ENCODE measurements around the gene PDZRN3. TPM values are rescaled to one million over a fixed set of nuclear protein-coding genes. Genes with fewer than 3 reads are reported as not detected.

The PDZRN3 gene
- total and polyA plus RNA-seq, 4 donors = 33.6 to 86.3 (median 52.6) TPM

DNA sequence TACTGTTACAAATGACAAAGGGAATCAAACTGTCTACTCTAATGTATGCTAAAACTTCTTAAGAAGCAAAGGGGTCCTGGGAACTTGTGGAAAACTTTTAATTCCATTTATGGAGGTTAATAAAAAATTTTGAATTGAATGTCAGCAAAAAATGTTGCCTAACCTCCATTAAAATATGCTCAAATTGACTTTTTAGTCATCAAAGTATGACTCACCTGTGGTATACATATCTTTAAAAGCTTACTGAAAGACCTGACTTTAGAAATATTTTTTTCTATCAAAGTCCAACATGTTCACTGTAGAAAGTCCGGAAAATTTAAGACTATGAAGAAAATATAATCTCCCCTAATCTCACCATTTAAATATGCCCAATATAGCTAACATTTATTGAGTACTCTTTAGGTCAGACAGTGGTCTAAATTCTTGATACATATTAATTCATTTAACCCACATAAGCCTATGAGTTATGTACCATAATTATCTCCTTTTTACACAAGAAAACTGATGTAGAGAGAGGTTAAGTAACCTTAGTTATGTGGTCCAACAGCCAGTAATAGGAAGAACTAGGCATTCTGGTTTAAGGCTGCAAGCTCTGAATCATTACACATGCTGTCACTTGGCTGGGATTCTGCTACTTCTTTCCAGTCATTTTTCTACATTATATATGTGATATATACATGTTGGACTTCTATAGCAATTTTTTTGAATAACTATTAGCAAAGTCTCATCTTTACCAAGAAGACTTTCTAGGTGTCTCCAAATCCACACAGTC lies 83.6 kb downstream of the PDZRN3 start:
- Histone ChIP-seq H3K4me3 (ENCODE audit: low read length in 2 of 2) (no peak overlapping the region), H3K27ac (ENCODE audit: low read depth in 1 of 2, low read length in 2 of 2) (no peak overlapping the region), H3K9me3 (ENCODE audit: control insufficient read depth, low read length) (no peaks in the 10 kb centered on the region), H3K36me3 (ENCODE audit: control insufficient read depth in 1 of 2, insufficient read depth in 2 of 2, low read length in 1 of 2) (no peaks in the 10 kb centered on the region), H3K27me3 (ENCODE audit: control insufficient read depth in 1 of 2, insufficient read depth in 2 of 2, low read length in 1 of 2) (no peaks in the 10 kb centered on the region), H3K4me1 (ENCODE audit: control insufficient read depth in 1 of 2, insufficient read depth in 2 of 2, low read length in 2 of 2) (peaks cover 6 to 10% of the 10 kb centered on the region in 2 donors)
- ATAC-seq (ENCODE audit: low FRiP score) = no peak
- no peak for DNase-seq
- WGBS, 2 donors = 88 to 89% methylated on average over 1 of the region's 1 CpG
- intact Hi-C loops (cut with DNase I) = no loop called here

- Histone ChIP-seq H3K27ac (ENCODE audit: low read depth in 1 of 2, low read length in 2 of 2) (no peak overlapping the region), H3K36me3 (ENCODE audit: control insufficient read depth in 1 of 2, insufficient read depth in 2 of 2, low read length in 1 of 2) (no peaks in the 10 kb centered on the region), H3K9me3 (ENCODE audit: control insufficient read depth, low read length) (no peaks in the 10 kb centered on the region), H3K4me3 (ENCODE audit: low read length in 2 of 2) (no peak overlapping the region), H3K27me3 (ENCODE audit: control insufficient read depth in 1 of 2, insufficient read depth in 2 of 2, low read length in 1 of 2) (no peaks in the 10 kb centered on the region), H3K4me1 (ENCODE audit: control insufficient read depth in 1 of 2, insufficient read depth in 2 of 2, low read length in 2 of 2) (peaks cover 6 to 12% of the 10 kb centered on the region in 2 donors)
- intact Hi-C loops (cut with DNase I) = no loop called here
- ATAC-seq (ENCODE audit: low FRiP score) (no peak), DNase-seq (no peak)
- 78 to 80% methylated on average over 2 of the region's 2 CpGs for WGBS, 2 donors
Measured at GRCh38 chr3:73538486-73538885, 86.3 kb downstream of the PDZRN3 start.

DNA sequence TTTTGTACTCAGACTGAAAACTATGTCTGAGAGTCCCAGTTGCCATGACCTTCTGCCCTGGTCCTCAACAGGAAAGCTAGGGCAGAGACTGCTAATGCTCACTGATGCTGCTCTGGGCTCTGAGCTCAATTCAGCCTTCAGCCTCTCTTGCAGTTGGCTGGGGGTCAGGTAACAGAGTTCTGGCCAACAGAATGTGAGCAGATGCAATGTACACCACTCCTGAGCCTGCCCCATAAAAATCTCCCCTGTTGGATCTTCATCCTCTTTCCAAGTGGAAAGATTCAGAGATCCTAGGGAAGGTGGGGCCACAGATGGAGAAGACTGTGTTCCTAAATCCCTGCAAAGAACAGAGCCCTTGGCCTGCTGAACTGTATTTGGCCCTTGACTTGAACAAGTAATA lies 87.8 kb downstream of the PDZRN3 start:
- H3K36me3 ChIP-seq (ENCODE audit: control insufficient read depth in 1 of 2, insufficient read depth in 2 of 2, low read length in 1 of 2) = no peaks in the 10 kb centered on the region
- intact Hi-C loops (cut with DNase I) = no loop called here
- peaks cover 6 to 8% of the 10 kb centered on the region in 2 donors for H3K4me1 ChIP-seq (ENCODE audit: control insufficient read depth in 1 of 2, insufficient read depth in 2 of 2, low read length in 2 of 2)
- DNase-seq = no peak
- H3K27me3 ChIP-seq (ENCODE audit: control insufficient read depth in 1 of 2, insufficient read depth in 2 of 2, low read length in 1 of 2) = no peaks in the 10 kb centered on the region
- no peak overlapping the region for H3K27ac ChIP-seq (ENCODE audit: low read depth in 1 of 2, low read length in 2 of 2)
- no peak for ATAC-seq (ENCODE audit: low FRiP score)
- H3K4me3 ChIP-seq (ENCODE audit: low read length in 2 of 2) = no peak overlapping the region
- H3K9me3 ChIP-seq (ENCODE audit: control insufficient read depth, low read length) = no peaks in the 10 kb centered on the region

GRCh38 chr3:73536336-73536895 lies 88.3 kb downstream of the PDZRN3 start:
- H3K36me3 ChIP-seq (ENCODE audit: control insufficient read depth in 1 of 2, insufficient read depth in 2 of 2, low read length in 1 of 2) = no peaks in the 10 kb centered on the region
- WGBS, 2 donors = 78 to 83% methylated on average over 4 of the region's 4 CpGs
- H3K4me3 ChIP-seq (ENCODE audit: low read length in 2 of 2) = no peak overlapping the region
- no peaks in the 10 kb centered on the region for H3K9me3 ChIP-seq (ENCODE audit: control insufficient read depth, low read length)
- intact Hi-C loops (cut with DNase I) = no loop called here
- DNase-seq (no peak), ATAC-seq (ENCODE audit: low FRiP score) (no peak)
- no peaks in the 10 kb centered on the region for H3K27me3 ChIP-seq (ENCODE audit: control insufficient read depth in 1 of 2, insufficient read depth in 2 of 2, low read length in 1 of 2)
- peaks cover 6 to 8% of the 10 kb centered on the region in 2 donors for H3K4me1 ChIP-seq (ENCODE audit: control insufficient read depth in 1 of 2, insufficient read depth in 2 of 2, low read length in 2 of 2)
- no peak overlapping the region for H3K27ac ChIP-seq (ENCODE audit: low read depth in 1 of 2, low read length in 2 of 2)

DNA sequence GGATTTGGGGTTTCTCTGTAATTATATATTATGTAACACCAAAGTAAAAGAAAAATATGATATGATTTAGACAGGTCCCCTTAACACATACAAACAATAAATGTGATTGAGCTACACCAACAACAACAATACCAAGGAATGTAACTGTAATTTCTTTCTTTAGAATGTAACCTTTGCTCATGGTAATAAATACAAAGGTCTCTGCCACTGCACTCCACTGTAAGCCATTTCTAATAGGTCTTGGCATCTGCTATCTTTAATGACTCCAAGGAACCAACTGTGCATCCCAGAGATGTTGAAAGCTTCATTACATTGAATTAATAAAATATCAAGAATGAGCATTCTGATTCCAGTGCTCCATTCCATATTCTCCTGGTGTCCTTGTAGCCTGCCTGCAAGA lies 88.8 kb downstream of the PDZRN3 start:
- peaks cover 6 to 8% of the 10 kb centered on the region in 2 donors for H3K4me1 ChIP-seq (ENCODE audit: control insufficient read depth in 1 of 2, insufficient read depth in 2 of 2, low read length in 2 of 2)

DNA sequence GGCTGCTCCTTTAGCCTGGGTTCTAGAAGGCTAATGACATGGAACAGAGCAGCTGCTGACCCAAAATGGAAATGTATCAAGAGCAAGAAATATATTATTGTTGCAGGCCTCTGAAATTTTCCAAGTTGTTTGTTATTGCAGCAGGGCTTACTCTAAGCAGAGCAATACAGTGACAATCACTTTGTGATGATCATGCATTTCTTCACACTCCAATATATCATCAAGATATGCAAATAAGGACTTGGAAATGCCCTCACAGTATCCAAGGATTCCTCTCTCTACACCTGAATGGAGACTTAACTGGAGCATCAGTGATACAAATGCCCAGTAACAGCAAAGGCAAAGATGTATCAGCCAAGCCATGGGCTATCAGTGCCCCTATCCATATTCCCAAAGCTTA lies 89.6 kb downstream of the PDZRN3 start:
- Histone ChIP-seq H3K4me1 (ENCODE audit: control insufficient read depth in 1 of 2, insufficient read depth in 2 of 2, low read length in 2 of 2) (peaks cover 6 to 8% of the 10 kb centered on the region in 2 donors), H3K4me3 (ENCODE audit: low read length in 2 of 2) (no peak overlapping the region), H3K9me3 (ENCODE audit: control insufficient read depth, low read length) (no peaks in the 10 kb centered on the region), H3K27me3 (ENCODE audit: control insufficient read depth in 1 of 2, insufficient read depth in 2 of 2, low read length in 1 of 2) (no peaks in the 10 kb centered on the region), H3K36me3 (ENCODE audit: control insufficient read depth in 1 of 2, insufficient read depth in 2 of 2, low read length in 1 of 2) (no peaks in the 10 kb centered on the region), H3K27ac (ENCODE audit: low read depth in 1 of 2, low read length in 2 of 2) (no peak overlapping the region)
- no peak for ATAC-seq (ENCODE audit: low FRiP score)
- intact Hi-C loops (cut with DNase I) = no loop called here
- no peak for DNase-seq

More for the DNA sequence above, 88.8 kb downstream of the PDZRN3 start:
- DNase-seq (no peak), ATAC-seq (ENCODE audit: low FRiP score) (no peak)
- intact Hi-C loops (cut with DNase I) = no loop called here
- no peaks in the 10 kb centered on the region for H3K27me3 ChIP-seq (ENCODE audit: control insufficient read depth in 1 of 2, insufficient read depth in 2 of 2, low read length in 1 of 2)
- H3K4me3 ChIP-seq (ENCODE audit: low read length in 2 of 2) = no peak overlapping the region
- no peaks in the 10 kb centered on the region for H3K36me3 ChIP-seq (ENCODE audit: control insufficient read depth in 1 of 2, insufficient read depth in 2 of 2, low read length in 1 of 2)
- H3K9me3 ChIP-seq (ENCODE audit: control insufficient read depth, low read length) = no peaks in the 10 kb centered on the region
- H3K27ac ChIP-seq (ENCODE audit: low read depth in 1 of 2, low read length in 2 of 2) = no peak overlapping the region

- Histone ChIP-seq H3K27me3 (ENCODE audit: control insufficient read depth in 1 of 2, insufficient read depth in 2 of 2, low read length in 1 of 2) (no peaks in the 10 kb centered on the region), H3K4me1 (ENCODE audit: control insufficient read depth in 1 of 2, insufficient read depth in 2 of 2, low read length in 2 of 2) (peaks cover 3 to 10% of the 10 kb centered on the region in 2 donors), H3K4me3 (ENCODE audit: low read length in 2 of 2) (no peak overlapping the region), H3K27ac (ENCODE audit: low read depth in 1 of 2, low read length in 2 of 2) (peak overlapping the region in 1 of 2 donors; percentile 57), H3K9me3 (ENCODE audit: control insufficient read depth, low read length) (no peaks in the 10 kb centered on the region), H3K36me3 (ENCODE audit: control insufficient read depth in 1 of 2, insufficient read depth in 2 of 2, low read length in 1 of 2) (no peaks in the 10 kb centered on the region)
- intact Hi-C loops (cut with DNase I) = no loop called here
- ATAC-seq (ENCODE audit: low FRiP score) = no peak
- 40 to 43% methylated on average over 4 of the region's 4 CpGs for WGBS, 2 donors
- no peak for DNase-seq
Measured at GRCh38 chr3:73530022-73530396, 94.7 kb downstream of the PDZRN3 start.

GRCh38 chr3:73529308-73530021 lies 95.3 kb downstream of the PDZRN3 start:
- intact Hi-C loops (cut with DNase I) = loop anchor here in 1 of 2 donors (5.0 kb wide), 1 partner anchor 303 kb away; no protein-coding TSS in a partner anchor
- peaks cover 3 to 10% of the 10 kb centered on the region in 2 donors for H3K4me1 ChIP-seq (ENCODE audit: control insufficient read depth in 1 of 2, insufficient read depth in 2 of 2, low read length in 2 of 2)
- H3K9me3 ChIP-seq (ENCODE audit: control insufficient read depth, low read length) = no peaks in the 10 kb centered on the region
- WGBS, 2 donors = 36 to 41% methylated on average over 3 of the region's 3 CpGs
- DNase-seq = no peak
- no peak for ATAC-seq (ENCODE audit: low FRiP score)
- H3K27ac ChIP-seq (ENCODE audit: low read depth in 1 of 2, low read length in 2 of 2) = peak overlapping the region in 1 of 2 donors; percentile 57
- H3K36me3 ChIP-seq (ENCODE audit: control insufficient read depth in 1 of 2, insufficient read depth in 2 of 2, low read length in 1 of 2) = no peaks in the 10 kb centered on the region
- no peaks in the 10 kb centered on the region for H3K27me3 ChIP-seq (ENCODE audit: control insufficient read depth in 1 of 2, insufficient read depth in 2 of 2, low read length in 1 of 2)
- no peak overlapping the region for H3K4me3 ChIP-seq (ENCODE audit: low read length in 2 of 2)

Measured in aorta (tissue), 5 donors.